ENCODE results near the gene PTPRE. TPM values are rescaled to one million over a fixed set of nuclear protein-coding genes. Genes with fewer than 3 reads are reported as not detected.

The PTPRE gene
- polyA plus RNA-seq, 1 donor (not counting 4 experiments of a cell fraction or from before 2014, with no cell fraction given) = 15.1 TPM

GRCh38 chr10:128049226-128050120 lies 142.6 kb downstream of the PTPRE start:
- FAIRE-seq = no peak
- Histone ChIP-seq H3K4me1 (ENCODE audit: control insufficient read depth, extremely low read depth, insufficient read depth, low read length) (peaks cover 36% of the 10 kb centered on the region), H4K20me1 (ENCODE audit: control insufficient read depth, extremely low read depth, insufficient read depth, low read length) (peaks cover 4% of the 10 kb centered on the region), H3K9ac (ENCODE audit: control insufficient read depth, extremely low read depth, insufficient read depth, low read length) (peak overlapping the region; percentile 95), H3K36me3 (ENCODE audit: control insufficient read depth in 2 of 2, extremely low read depth in 1 of 2, insufficient read depth in 2 of 2, low read length in 2 of 2) (peaks cover 22 to 28% of the 10 kb centered on the region in 2 experiments), H3K27me3 (ENCODE audit: control insufficient read depth, extremely low read depth, insufficient read depth, low read length) (no peaks in the 10 kb centered on the region), H3K79me2 (ENCODE audit: control insufficient read depth, insufficient read depth, low read length) (peaks cover 43% of the 10 kb centered on the region), H3K4me3 (ENCODE audit: control insufficient read depth in 2 of 3, extremely low read depth in 1 of 3, insufficient read depth in 2 of 3, low read depth in 1 of 3, low read length in 3 of 3) (peak overlapping the region; percentile 62 to 96 (median 94)), H3K4me2 (ENCODE audit: control insufficient read depth, extremely low read depth, insufficient read depth, low read depth, low read length) (peak overlapping the region; percentile 96), H2AFZ (ENCODE audit: control insufficient read depth, low read length) (no peak overlapping the region), H3K27ac (ENCODE audit: control insufficient read depth, insufficient read depth, low read length) (peak overlapping the region; percentile 97), H3K9me3 (ENCODE audit: control insufficient read depth, low read depth, low read length) (no peaks in the 10 kb centered on the region), H3K9me1 (ENCODE audit: control insufficient read depth, extremely low read depth, insufficient read depth, low read length) (peaks cover 4% of the 10 kb centered on the region)
- TF ChIP-seq EZH2 (IDR thresholded peaks at IDR 0.05; ENCODE audit: low read length) = no peak
- TF ChIP-seq CTCF (optimal IDR thresholded peaks at IDR 0.05 in 1 of 3, IDR thresholded peaks at IDR 0.05 in 1 of 3, conservative IDR thresholded peaks at IDR 0.05 in 1 of 3; ENCODE audit: extremely low read depth in 1 of 3, insufficient read depth in 2 of 3, low read length in 3 of 3) = no peak
- no peak for DNase-seq (ENCODE audit: low read depth, low spot score)
- dilution Hi-C loops (cut with MboI; ENCODE audit: extremely low pct_ligation_motif_present, low sequenced_read_pairs) = no loop called here

- Histone ChIP-seq H3K27ac (ENCODE audit: control insufficient read depth, insufficient read depth, low read length) (no peak overlapping the region), H3K4me3 (ENCODE audit: control insufficient read depth in 2 of 3, extremely low read depth in 1 of 3, insufficient read depth in 2 of 3, low read depth in 1 of 3, low read length in 3 of 3) (no peak overlapping the region), H3K4me2 (ENCODE audit: control insufficient read depth, extremely low read depth, insufficient read depth, low read depth, low read length) (peak overlapping the region; percentile 96), H3K4me1 (ENCODE audit: control insufficient read depth, extremely low read depth, insufficient read depth, low read length) (peaks cover 36% of the 10 kb centered on the region), H3K9me1 (ENCODE audit: control insufficient read depth, extremely low read depth, insufficient read depth, low read length) (peaks cover 6% of the 10 kb centered on the region), H3K27me3 (ENCODE audit: control insufficient read depth, extremely low read depth, insufficient read depth, low read length) (no peaks in the 10 kb centered on the region), H3K36me3 (ENCODE audit: control insufficient read depth in 2 of 2, extremely low read depth in 1 of 2, insufficient read depth in 2 of 2, low read length in 2 of 2) (peaks cover 26 to 31% of the 10 kb centered on the region in 2 experiments), H2AFZ (ENCODE audit: control insufficient read depth, low read length) (no peak overlapping the region), H4K20me1 (ENCODE audit: control insufficient read depth, extremely low read depth, insufficient read depth, low read length) (peaks cover 4% of the 10 kb centered on the region), H3K79me2 (ENCODE audit: control insufficient read depth, insufficient read depth, low read length) (peaks cover 43% of the 10 kb centered on the region), H3K9ac (ENCODE audit: control insufficient read depth, extremely low read depth, insufficient read depth, low read length) (no peak overlapping the region), H3K9me3 (ENCODE audit: control insufficient read depth, low read depth, low read length) (no peaks in the 10 kb centered on the region)
- DNase-seq (ENCODE audit: low read depth, low spot score) (no peak), FAIRE-seq (no peak)
- dilution Hi-C loops (cut with MboI; ENCODE audit: extremely low pct_ligation_motif_present, low sequenced_read_pairs) = no loop called here
- TF ChIP-seq CTCF (optimal IDR thresholded peaks at IDR 0.05 in 1 of 3, IDR thresholded peaks at IDR 0.05 in 1 of 3, conservative IDR thresholded peaks at IDR 0.05 in 1 of 3; ENCODE audit: extremely low read depth in 1 of 3, insufficient read depth in 2 of 3, low read length in 3 of 3) (no peak), EZH2 (IDR thresholded peaks at IDR 0.05; ENCODE audit: low read length) (no peak)
Measured at GRCh38 chr10:128050121-128050516, 143.2 kb downstream of the PTPRE start.

All from keratinocyte (primary cell).